ENCODE data around the gene RAB11FIP3. TPM values are rescaled to one million over a fixed set of nuclear protein-coding genes. Genes with fewer than 3 reads are reported as not detected.

The RAB11FIP3 gene
- total RNA-seq, 1 donor from 2014 or later = 60.2 TPM

- Mint-ChIP-seq H3K9me3 (ENCODE audit: unreplicated experiment) (no peaks in the 10 kb centered on the region), H3K27me3 (ENCODE audit: unreplicated experiment) (no peaks in the 10 kb centered on the region), H3K4me1 (ENCODE audit: unreplicated experiment) (peaks cover 11% of the 10 kb centered on the region), H3K27ac (ENCODE audit: unreplicated experiment) (no peak overlapping the region), H3K4me3 (ENCODE audit: unreplicated experiment) (no peak overlapping the region), H3K36me3 (ENCODE audit: unreplicated experiment) (peaks cover 23% of the 10 kb centered on the region)
- TF ChIP-seq CTCF (IDR thresholded peaks at IDR 0.05) = peak; percentile 43
- no peak for DNase-seq (ENCODE audit: extremely low spot score, unreplicated experiment)
Measured at GRCh38 chr16:495127-495748, 69.8 kb downstream of the RAB11FIP3 start.

GRCh38 chr16:496097-496886 is 70.8 kb downstream of the RAB11FIP3 start:
- TF ChIP-seq CTCF (IDR thresholded peaks at IDR 0.05) = no peak
- DNase-seq (ENCODE audit: extremely low spot score, unreplicated experiment) = no peak
- H3K36me3 Mint-ChIP-seq (ENCODE audit: unreplicated experiment) = peaks cover 19% of the 10 kb centered on the region
- H3K9me3 Mint-ChIP-seq (ENCODE audit: unreplicated experiment) = no peaks in the 10 kb centered on the region
- H3K4me1 Mint-ChIP-seq (ENCODE audit: unreplicated experiment) = peaks cover 8% of the 10 kb centered on the region
- no peak overlapping the region for H3K27ac Mint-ChIP-seq (ENCODE audit: unreplicated experiment)
- H3K27me3 Mint-ChIP-seq (ENCODE audit: unreplicated experiment) = no peaks in the 10 kb centered on the region
- no peak overlapping the region for H3K4me3 Mint-ChIP-seq (ENCODE audit: unreplicated experiment)

- Mint-ChIP-seq H3K27ac (ENCODE audit: unreplicated experiment) (no peak overlapping the region), H3K27me3 (ENCODE audit: unreplicated experiment) (no peaks in the 10 kb centered on the region), H3K4me1 (ENCODE audit: unreplicated experiment) (peaks cover 3% of the 10 kb centered on the region), H3K36me3 (ENCODE audit: unreplicated experiment) (peaks cover 15% of the 10 kb centered on the region), H3K9me3 (ENCODE audit: unreplicated experiment) (no peaks in the 10 kb centered on the region), H3K4me3 (ENCODE audit: unreplicated experiment) (no peak overlapping the region)
- no peak for TF ChIP-seq CTCF (IDR thresholded peaks at IDR 0.05)
- no peak for DNase-seq (ENCODE audit: extremely low spot score, unreplicated experiment)
Measured at GRCh38 chr16:497258-497657, 71.8 kb downstream of the RAB11FIP3 start.

GRCh38 chr16:499924-500323 is 74.5 kb downstream of the RAB11FIP3 start:
- H3K27me3 Mint-ChIP-seq (ENCODE audit: unreplicated experiment) = no peaks in the 10 kb centered on the region
- H3K27ac Mint-ChIP-seq (ENCODE audit: unreplicated experiment) = no peak overlapping the region
- no peak overlapping the region for H3K4me3 Mint-ChIP-seq (ENCODE audit: unreplicated experiment)
- H3K4me1 Mint-ChIP-seq (ENCODE audit: unreplicated experiment) = peaks cover 3% of the 10 kb centered on the region
- no peak for TF ChIP-seq CTCF (IDR thresholded peaks at IDR 0.05)
- DNase-seq (ENCODE audit: extremely low spot score, unreplicated experiment) = no peak
- H3K36me3 Mint-ChIP-seq (ENCODE audit: unreplicated experiment) = peaks cover 16% of the 10 kb centered on the region
- no peaks in the 10 kb centered on the region for H3K9me3 Mint-ChIP-seq (ENCODE audit: unreplicated experiment)

DNA sequence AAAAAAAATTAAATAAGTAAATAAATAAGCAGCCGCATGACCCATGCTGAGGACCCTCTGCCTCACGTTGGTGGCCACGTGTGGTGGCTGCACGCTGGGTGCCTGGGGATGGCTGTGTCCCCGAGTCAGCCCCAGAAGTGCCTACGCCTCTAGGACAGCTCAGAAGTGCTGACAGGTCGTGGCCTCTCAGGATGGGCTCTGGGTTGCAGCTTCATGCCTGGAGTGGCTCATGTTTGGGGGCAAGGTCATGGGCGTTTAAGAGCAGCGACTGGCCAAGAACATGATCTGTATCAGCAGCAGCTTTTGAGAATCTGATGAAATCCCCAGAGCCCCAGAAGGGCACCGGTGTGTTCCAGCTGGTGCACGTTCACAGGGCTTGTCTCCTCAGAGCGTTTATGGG is 75.3 kb downstream of the RAB11FIP3 start:
- H3K4me3 Mint-ChIP-seq (ENCODE audit: unreplicated experiment) = no peak overlapping the region
- no peaks in the 10 kb centered on the region for H3K9me3 Mint-ChIP-seq (ENCODE audit: unreplicated experiment)
- DNase-seq (ENCODE audit: extremely low spot score, unreplicated experiment) = no peak
- peaks cover 3% of the 10 kb centered on the region for H3K4me1 Mint-ChIP-seq (ENCODE audit: unreplicated experiment)
- H3K27ac Mint-ChIP-seq (ENCODE audit: unreplicated experiment) = no peak overlapping the region
- H3K27me3 Mint-ChIP-seq (ENCODE audit: unreplicated experiment) = no peaks in the 10 kb centered on the region
- H3K36me3 Mint-ChIP-seq (ENCODE audit: unreplicated experiment) = peaks cover 18% of the 10 kb centered on the region
- no peak for TF ChIP-seq CTCF (IDR thresholded peaks at IDR 0.05)
